Stimulated activated CD8-positive, alpha-beta memory T cell treated with anti-CD3 and anti-CD28 coated beads, Interleukin-7, amount 100 ng/mL, for 4 hours (primary cell): Measurements from ENCODE around the gene PRUNE2.

Experiments used
- DNase-seq, 2 donors: peaks; one replicate each; pipeline ENCODE4 v3.0.0-alpha.2; 2020; ENCODE audit warnings: low read depth in 2 of 2

PRUNE2 gene

GRCh38 chr9:76898786-76899185 lies 7.1 kb downstream of the PRUNE2 start:
- DNase-seq = no peak

- DNase-seq = no peak
These were observed 7.9 kb downstream of the PRUNE2 start for GRCh38 chr9:76897804-76898525.

- no peak for DNase-seq
These were observed 9.9 kb downstream of the PRUNE2 start for GRCh38 chr9:76896035-76896434.

- no peak for DNase-seq
These were observed 10.7 kb downstream of the PRUNE2 start for GRCh38 chr9:76895186-76895585.

- no peak for DNase-seq
These were observed 11.7 kb downstream of the PRUNE2 start for GRCh38 chr9:76894198-76894597.

GRCh38 chr9:76893395-76893932 lies 12.4 kb downstream of the PRUNE2 start:
- no peak for DNase-seq

GRCh38 chr9:76891874-76892273 lies 14.0 kb downstream of the PRUNE2 start:
- no peak for DNase-seq

GRCh38 chr9:76891279-76891678 lies 14.6 kb downstream of the PRUNE2 start:
- DNase-seq = no peak

- no peak for DNase-seq
These were observed 18.0 kb downstream of the PRUNE2 start for GRCh38 chr9:76887951-76888350.

GRCh38 chr9:76887003-76887821 lies 18.7 kb downstream of the PRUNE2 start:
- no peak for DNase-seq

- DNase-seq = no peak
These were observed 19.6 kb downstream of the PRUNE2 start for GRCh38 chr9:76886318-76886717.

- no peak for DNase-seq
These were observed 21.1 kb downstream of the PRUNE2 start for GRCh38 chr9:76884823-76885222.

- no peak for DNase-seq
These were observed 22.5 kb downstream of the PRUNE2 start for GRCh38 chr9:76883341-76883855.

- DNase-seq = no peak
These were observed 23.2 kb downstream of the PRUNE2 start for GRCh38 chr9:76882686-76883085.

- DNase-seq = no peak
These were observed 25.7 kb downstream of the PRUNE2 start for GRCh38 chr9:76880210-76880609.

- DNase-seq = no peak
These were observed 27.0 kb downstream of the PRUNE2 start for GRCh38 chr9:76878933-76879332.

- no peak for DNase-seq
These were observed 28.0 kb downstream of the PRUNE2 start for GRCh38 chr9:76877961-76878360.

- DNase-seq = no peak
These were observed 29.8 kb downstream of the PRUNE2 start for GRCh38 chr9:76876098-76876497.

- no peak for DNase-seq
These were observed 32.1 kb downstream of the PRUNE2 start for GRCh38 chr9:76873821-76874220.

- DNase-seq = no peak
These were observed 32.7 kb downstream of the PRUNE2 start for GRCh38 chr9:76873056-76873792.

GRCh38 chr9:76868897-76869296 lies 37.0 kb downstream of the PRUNE2 start:
- DNase-seq = no peak

- DNase-seq = no peak
These were observed 39.2 kb downstream of the PRUNE2 start for GRCh38 chr9:76866689-76867088.
